DMS53 treated with DMSO at 0.1 percent for 48 hours (cell line): ENCODE results near the gene KCNB1.
"Not testable (repeated sequence)": the region's sequence is repeated elsewhere in the genome, so short reads cannot be mapped to it uniquely, and the experiment has no call there.

ENCODE experiments used
- DNase-seq: peaks from one replicate; lab custom pipeline; 2025; ENCODE audit not compliant: unreplicated experiment; lab: John Stamatoyannopoulos, UW

KCNB1 gene

GRCh38 chr20:49411221-49411925, 71.1 kb downstream of the KCNB1 start:
- no peak for DNase-seq

- not testable (repeated sequence) for DNase-seq
These were observed 72.4 kb downstream of the KCNB1 start for GRCh38 chr20:49409975-49410621.

GRCh38 chr20:49409302-49409974, 73.0 kb downstream of the KCNB1 start:
- no peak for DNase-seq

GRCh38 chr20:49408509-49409104, 73.9 kb downstream of the KCNB1 start:
- DNase-seq, result no peak

GRCh38 chr20:49406666-49407065, 75.8 kb downstream of the KCNB1 start:
- DNase-seq, result no peak

- no peak for DNase-seq
These were observed 76.8 kb downstream of the KCNB1 start for GRCh38 chr20:49405696-49406095.

GRCh38 chr20:49405062-49405683, 77.3 kb downstream of the KCNB1 start:
- no peak for DNase-seq

- DNase-seq, result no peak
These were observed 78.0 kb downstream of the KCNB1 start for GRCh38 chr20:49404461-49404860.

GRCh38 chr20:49403911-49404310, 78.6 kb downstream of the KCNB1 start:
- DNase-seq, result no peak

- DNase-seq, result no peak
These were observed 79.5 kb downstream of the KCNB1 start for GRCh38 chr20:49403012-49403411.

- DNase-seq, result no peak
These were observed 81.6 kb downstream of the KCNB1 start for GRCh38 chr20:49400904-49401303.

- DNase-seq, result no peak
These were observed 82.1 kb downstream of the KCNB1 start for GRCh38 chr20:49400410-49400809.

GRCh38 chr20:49399329-49399728, 83.1 kb downstream of the KCNB1 start:
- DNase-seq, result no peak

GRCh38 chr20:49398401-49399144, 83.9 kb downstream of the KCNB1 start:
- DNase-seq, result no peak

GRCh38 chr20:49397525-49397924, 84.9 kb downstream of the KCNB1 start:
- no peak for DNase-seq

GRCh38 chr20:49396230-49396629, 86.2 kb downstream of the KCNB1 start:
- DNase-seq, result no peak

GRCh38 chr20:49395659-49396058, 86.8 kb downstream of the KCNB1 start:
- no peak for DNase-seq

- DNase-seq, result no peak
These were observed 87.3 kb downstream of the KCNB1 start for GRCh38 chr20:49395183-49395582.

GRCh38 chr20:49394757-49395156, 87.7 kb downstream of the KCNB1 start:
- DNase-seq, result no peak

- DNase-seq, result no peak
These were observed 88.2 kb downstream of the KCNB1 start for GRCh38 chr20:49394264-49394663.

GRCh38 chr20:49393803-49394202, 88.7 kb downstream of the KCNB1 start:
- no peak for DNase-seq
